SK-N-SH (cell line): ENCODE measurements around the gene TSC1. TPM values are rescaled to one million over a fixed set of nuclear protein-coding genes. Genes with fewer than 3 reads are reported as not detected.

ENCODE experiments used
- CTCF ChIA-PET: fragments of 300-600, 350-600 bp; formaldehyde crosslinking; extraction: SDS; loops from one replicate; lab custom pipeline; 2021; lab: Yijun Ruan, JAX
- POLR2A ChIA-PET: fragments of 350-600 bp; sonication (Branson Sonifier 250); formaldehyde crosslinking; extraction: SDS; loops from one replicate; lab custom pipeline; 2020; ENCODE audit warnings: antibody characterized with exemption, inconsistent platforms; lab: Yijun Ruan, JAX
- DNase-seq: peaks from one replicate; pipeline ENCODE4 v3.0.0; 2012
- H2AFZ ChIP-seq: fragments of 200-600 bp; sonication (generic); 2 replicates; pipeline ENCODE4 v1.8.1; 2016; ENCODE audit warnings: antibody characterized with exemption, mild to moderate bottlenecking, low read depth
- H3F3A ChIP-seq: fragments of 200-600 bp; sonication (generic); replicated peaks from 2 replicates; pipeline ENCODE3; 2016; ENCODE audit warnings: antibody characterized with exemption, mild to moderate bottlenecking; ENCODE audit not compliant: insufficient read depth
- H3K27ac ChIP-seq, 2 experiments: fragments of 200-500 bp in 1 of 2; fragments of 200-600 bp in 1 of 2; sonication (Bioruptor generic) in 1 of 2; sonication (generic), shearing (Covaris generic) in 1 of 2; 2 replicates each; pipeline versions ENCODE4 v1.5.1 to v1.6.1; 2014 to 2016; ENCODE audit warnings: low read depth in 2 of 2, inconsistent platforms in 1 of 2, low read length in 1 of 2, mild to moderate bottlenecking in 1 of 2, mixed read lengths in 1 of 2
- H3K27me3 ChIP-seq: fragments of 200-600 bp; sonication (generic), shearing (Covaris generic); 2 replicates; pipeline ENCODE4 v1.6.1; 2016; ENCODE audit warnings: mixed run types; ENCODE audit not compliant: insufficient read depth
- H3K36me3 ChIP-seq, 2 experiments: fragments of 200-500 bp in 1 of 2; fragments of 200-600 bp in 1 of 2; sonication (Bioruptor generic) in 1 of 2; sonication (generic) in 1 of 2; replicated peaks in 1 of 2; 2 replicates each; pipeline versions ENCODE3 to v1.5.1; 2014 to 2016; ENCODE audit warnings: low read length in 1 of 2, mild to moderate bottlenecking in 1 of 2; ENCODE audit not compliant: insufficient read depth in 2 of 2, control insufficient read depth in 1 of 2
- H3K4me1 ChIP-seq, 2 experiments: fragments of 200-500 bp in 1 of 2; fragments of 200-600 bp in 1 of 2; sonication (Bioruptor generic) in 1 of 2; sonication (generic), shearing (Covaris generic) in 1 of 2; 2 replicates each; pipeline versions ENCODE4 v1.5.1 to v1.6.1; 2014 to 2016; ENCODE audit warnings: low read depth in 1 of 2, low read length in 1 of 2, mixed run types in 1 of 2; ENCODE audit not compliant: insufficient read depth in 2 of 2, control insufficient read depth in 1 of 2
- H3K4me2 ChIP-seq: fragments of 200-600 bp; sonication (generic), shearing (Covaris generic); 2 replicates; pipeline ENCODE4 v1.6.1; 2017; ENCODE audit warnings: mixed run types
- H3K4me3 ChIP-seq, 2 experiments: fragments of 200-500 bp in 1 of 2; fragments of 200-600 bp in 1 of 2; sonication (Bioruptor generic) in 1 of 2; sonication (generic), shearing (Covaris generic) in 1 of 2; 2 replicates each; pipeline versions ENCODE4 v1.5.1 to v1.8.1; 2014 to 2016; ENCODE audit warnings: low read depth in 2 of 2, inconsistent platforms in 1 of 2, low read length in 1 of 2, mild to moderate bottlenecking in 1 of 2, mixed read lengths in 1 of 2, moderate library complexity in 1 of 2
- H3K79me2 ChIP-seq: fragments of 200-600 bp; sonication (generic); 2 replicates; pipeline ENCODE4 v1.8.1; 2017; ENCODE audit warnings: mild to moderate bottlenecking; ENCODE audit not compliant: insufficient read depth
- H3K9ac ChIP-seq: fragments of 200-600 bp; sonication (generic); 2 replicates; pipeline ENCODE4 v1.6.1; 2017; ENCODE audit warnings: mixed run types
- H3K9me2 ChIP-seq: fragments of 200-600 bp; sonication (generic); 2 replicates; pipeline ENCODE4 v1.6.1; 2017; ENCODE audit warnings: mixed run types
- H3K9me3 ChIP-seq: fragments of 200-600 bp; sonication (generic); 2 replicates; pipeline ENCODE4 v1.6.1; 2017; ENCODE audit warnings: mixed run types, mild to moderate bottlenecking, moderate library complexity
- H4K20me1 ChIP-seq: fragments of 200-600 bp; sonication (generic); 2 replicates; pipeline ENCODE4 v1.6.1; 2017; ENCODE audit warnings: mild to moderate bottlenecking, mixed run types; ENCODE audit not compliant: insufficient read depth
- CHD2 ChIP-seq: fragments of 150-350 bp; IDR thresholded peaks from 2 replicates; pipeline ENCODE4 v1.6.1; 2018; ENCODE audit warnings: low read length; ENCODE audit not compliant: partially characterized antibody
- EP300 ChIP-seq, 2 experiments: IDR thresholded peaks; 2 replicates each; pipeline versions ENCODE4 v1.4.0 to v1.6.1; 2012; ENCODE audit warnings: borderline replicate concordance in 1 of 2, low read depth in 1 of 2, low read length in 1 of 2
- EZH2phosphoT487 ChIP-seq: fragments of 200-600 bp; sonication (generic); IDR thresholded peaks from 2 replicates; pipeline ENCODE4 v1.6.1; 2017; ENCODE audit warnings: low read depth, mixed run types, mild to moderate bottlenecking, antibody characterized with exemption, moderate library complexity, borderline replicate concordance
- FOXM1 ChIP-seq: IDR thresholded peaks from 2 replicates; pipeline ENCODE4 v1.4.0; 2012; ENCODE audit warnings: low read depth, mild to moderate bottlenecking
- GABPA ChIP-seq: IDR thresholded peaks from 2 replicates; pipeline ENCODE4 v1.4.0; 2012; ENCODE audit warnings: low read depth, mild to moderate bottlenecking
- GATA2 ChIP-seq: sonication (generic); formaldehyde crosslinking; IDR thresholded peaks from 2 replicates; pipeline ENCODE4 v1.5.0; 2020; ENCODE audit warnings: mild to moderate bottlenecking, missing genetic modification reagents
- JUND ChIP-seq: IDR thresholded peaks from 2 replicates; pipeline ENCODE4 v1.4.0; 2012
- MXI1 ChIP-seq: IDR thresholded peaks from 2 replicates; pipeline ENCODE4 v1.6.1; 2012; ENCODE audit warnings: mild to moderate bottlenecking, low read depth, low read length, improper control_type of control experiment
- NFIC ChIP-seq: IDR thresholded peaks from 2 replicates; pipeline ENCODE4 v1.4.0; 2012; ENCODE audit warnings: borderline replicate concordance
- NRF1 ChIP-seq: IDR thresholded peaks from 2 replicates; pipeline ENCODE4 v1.6.1; 2012; ENCODE audit warnings: low read depth, mild to moderate bottlenecking, low read length
- TAF1 ChIP-seq: IDR thresholded peaks from 2 replicates; pipeline ENCODE4 v1.6.1; 2012; ENCODE audit warnings: low read depth, mild to moderate bottlenecking, low read length, moderate library complexity, borderline replicate concordance
- YY1 ChIP-seq: IDR thresholded peaks from 2 replicates; pipeline ENCODE4 v1.4.0; 2012; ENCODE audit warnings: low read depth, mild to moderate bottlenecking
- WGBS: methylation state at CpG from one replicate; pipeline ENCODE4 v1.1.6; 2017; ENCODE audit warnings: low lambda C conversion rate; 5-methylcytosine and 5-hydroxymethylcytosine counted together
- polyA plus RNA-seq, 3 experiments: library from polyadenylated mRNA; depleted of rRNA; stranded (reverse); fragments of >200 nt; gene quantifications; 2 replicates each; pipeline ENCODE4 v1.2.3, GENCODE V29; 2012
- TF ChIP-seq, protein P1 (sequence below): IDR thresholded peaks from 2 replicates; pipeline ENCODE4 v1.4.0; 2012; ENCODE audit warnings: low read depth
- TF ChIP-seq, protein P2 (sequence below): fragments of 150-350 bp; IDR thresholded peaks from 2 replicates; pipeline ENCODE4 v1.6.1; 2017; ENCODE audit warnings: antibody characterized with exemption, low read length, low read depth, borderline replicate concordance
- TF ChIP-seq, protein P3 (sequence below): IDR thresholded peaks from 2 replicates; pipeline ENCODE4; 2012
- TF ChIP-seq, protein P4 (sequence below): fragments of 150-350 bp; IDR thresholded peaks from 2 replicates; pipeline ENCODE4 v1.6.1; 2016; ENCODE audit warnings: mild to moderate bottlenecking, low read depth, low read length
- TF ChIP-seq, protein P5 (sequence below): fragments of 200-600 bp; sonication (generic); IDR thresholded peaks from 2 replicates; pipeline ENCODE4 v1.6.1; 2017; ENCODE audit warnings: antibody characterized with exemption, mild to moderate bottlenecking, moderate library complexity
- TF ChIP-seq, protein P6 (sequence below): IDR thresholded peaks from 2 replicates; pipeline ENCODE4 v1.6.1; 2012; ENCODE audit warnings: mild to moderate bottlenecking, low read depth, low read length, moderate library complexity

Gene TSC1
- polyA plus RNA-seq, 1 of the 3 experiments (the other 2 are of a cell fraction) = 18.3 TPM

DNA sequence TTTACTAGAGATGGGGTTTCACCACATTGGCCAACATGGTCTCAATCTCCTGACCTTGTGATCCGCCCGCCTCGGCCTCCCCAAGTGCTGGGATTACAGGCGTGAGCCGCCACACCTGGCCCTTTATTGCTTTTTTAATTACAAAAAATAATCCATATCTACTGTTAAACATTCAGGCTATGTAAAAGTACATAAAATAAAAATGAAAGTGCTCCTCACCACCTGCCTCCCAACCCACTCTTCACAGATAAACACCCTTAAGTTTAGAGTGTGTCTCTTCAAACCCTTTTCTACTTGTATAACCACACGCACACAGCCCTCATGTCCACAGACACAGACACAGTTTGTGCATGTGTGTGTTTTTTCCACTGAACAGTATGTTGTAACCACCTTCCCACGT is 16.7 kb downstream of the TSC1 start:
- no peak for TF ChIP-seq EP300 (IDR thresholded peaks at IDR 0.05; ENCODE audit: borderline replicate concordance in 1 of 2, low read depth in 1 of 2, low read length in 1 of 2)
- TF ChIP-seq, protein P1, sequence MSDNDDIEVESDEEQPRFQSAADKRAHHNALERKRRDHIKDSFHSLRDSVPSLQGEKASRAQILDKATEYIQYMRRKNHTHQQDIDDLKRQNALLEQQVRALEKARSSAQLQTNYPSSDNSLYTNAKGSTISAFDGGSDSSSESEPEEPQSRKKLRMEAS = no peak
- TF ChIP-seq, protein P2, sequence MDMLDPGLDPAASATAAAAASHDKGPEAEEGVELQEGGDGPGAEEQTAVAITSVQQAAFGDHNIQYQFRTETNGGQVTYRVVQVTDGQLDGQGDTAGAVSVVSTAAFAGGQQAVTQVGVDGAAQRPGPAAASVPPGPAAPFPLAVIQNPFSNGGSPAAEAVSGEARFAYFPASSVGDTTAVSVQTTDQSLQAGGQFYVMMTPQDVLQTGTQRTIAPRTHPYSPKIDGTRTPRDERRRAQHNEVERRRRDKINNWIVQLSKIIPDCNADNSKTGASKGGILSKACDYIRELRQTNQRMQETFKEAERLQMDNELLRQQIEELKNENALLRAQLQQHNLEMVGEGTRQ = no peak
- TF ChIP-seq JUND = no peak
- no peak for TF ChIP-seq GATA2 (CRISPR knock-in tag)
- no peak for TF ChIP-seq NFIC
- TF ChIP-seq GABPA = no peak
- TF ChIP-seq NRF1 = no peak
- no peak for TF ChIP-seq CHD2
- TF ChIP-seq MXI1 = no peak
- TF ChIP-seq, protein P3, sequence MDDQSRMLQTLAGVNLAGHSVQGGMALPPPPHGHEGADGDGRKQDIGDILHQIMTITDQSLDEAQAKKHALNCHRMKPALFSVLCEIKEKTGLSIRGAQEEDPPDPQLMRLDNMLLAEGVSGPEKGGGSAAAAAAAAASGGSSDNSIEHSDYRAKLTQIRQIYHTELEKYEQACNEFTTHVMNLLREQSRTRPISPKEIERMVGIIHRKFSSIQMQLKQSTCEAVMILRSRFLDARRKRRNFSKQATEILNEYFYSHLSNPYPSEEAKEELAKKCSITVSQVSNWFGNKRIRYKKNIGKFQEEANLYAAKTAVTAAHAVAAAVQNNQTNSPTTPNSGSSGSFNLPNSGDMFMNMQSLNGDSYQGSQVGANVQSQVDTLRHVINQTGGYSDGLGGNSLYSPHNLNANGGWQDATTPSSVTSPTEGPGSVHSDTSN = no peak
- TF ChIP-seq, protein P4, sequence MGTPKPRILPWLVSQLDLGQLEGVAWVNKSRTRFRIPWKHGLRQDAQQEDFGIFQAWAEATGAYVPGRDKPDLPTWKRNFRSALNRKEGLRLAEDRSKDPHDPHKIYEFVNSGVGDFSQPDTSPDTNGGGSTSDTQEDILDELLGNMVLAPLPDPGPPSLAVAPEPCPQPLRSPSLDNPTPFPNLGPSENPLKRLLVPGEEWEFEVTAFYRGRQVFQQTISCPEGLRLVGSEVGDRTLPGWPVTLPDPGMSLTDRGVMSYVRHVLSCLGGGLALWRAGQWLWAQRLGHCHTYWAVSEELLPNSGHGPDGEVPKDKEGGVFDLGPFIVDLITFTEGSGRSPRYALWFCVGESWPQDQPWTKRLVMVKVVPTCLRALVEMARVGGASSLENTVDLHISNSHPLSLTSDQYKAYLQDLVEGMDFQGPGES = no peak
- no peak for TF ChIP-seq EZH2phosphoT487
- Histone ChIP-seq H3K9ac (no peak overlapping the region), H2AFZ (no peak overlapping the region), H3K4me2 (no peak overlapping the region), H3F3A (no peaks in the 10 kb centered on the region), H3K36me3 (peaks cover 50 to 70% of the 10 kb centered on the region in 2 experiments), H3K9me3 (no peaks in the 10 kb centered on the region), H3K79me2 (peaks cover 11% of the 10 kb centered on the region; the same call in 1 of the 2 replicates), H3K4me3 (no peak overlapping the region), H3K9me2 (no peaks in the 10 kb centered on the region), H3K27ac (no peak overlapping the region), H3K4me1 (no peaks in the 10 kb centered on the region), H4K20me1 (no peaks in the 10 kb centered on the region), H3K27me3 (no peaks in the 10 kb centered on the region)
- no peak for DNase-seq
- 96% methylated on average over 7 of the region's 7 CpGs for WGBS
- ChIA-PET POLR2A (no interaction called here), CTCF (no interaction called here)

DNA sequence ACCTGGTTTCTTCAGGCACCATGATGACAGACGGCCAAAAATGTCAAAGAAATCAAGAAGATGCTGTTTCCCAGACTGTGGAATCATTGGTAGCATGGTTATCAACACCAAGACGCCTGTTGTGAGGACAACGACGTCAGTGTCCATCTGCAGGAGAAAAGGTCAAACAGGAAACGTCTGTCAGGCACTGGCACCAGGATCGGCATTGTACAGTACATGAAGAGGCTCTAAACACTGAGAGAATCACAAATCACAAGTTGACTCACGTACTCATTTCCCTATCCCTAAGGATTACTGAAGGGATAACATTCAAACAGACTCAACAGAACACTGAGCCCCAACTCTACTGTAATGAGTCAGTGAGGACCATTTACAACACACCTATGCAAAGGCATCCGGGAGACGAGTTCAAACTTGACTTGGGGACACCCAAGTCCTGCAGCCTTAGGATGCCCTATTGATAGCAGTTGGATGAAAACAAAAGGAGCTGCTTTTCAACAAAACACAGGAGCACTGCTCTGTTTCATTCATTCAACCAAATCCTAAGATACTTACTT is 21.0 kb downstream of the TSC1 start:
- Histone ChIP-seq H3K36me3 (peaks cover 64 to 85% of the 10 kb centered on the region in 2 experiments), H3K4me1 (no peaks in the 10 kb centered on the region), H3K9me2 (no peaks in the 10 kb centered on the region), H4K20me1 (no peaks in the 10 kb centered on the region), H2AFZ (no peak overlapping the region), H3F3A (no peaks in the 10 kb centered on the region), H3K4me2 (no peak overlapping the region), H3K79me2 (no peaks in the 10 kb centered on the region), H3K27ac (no peak overlapping the region), H3K9ac (no peak overlapping the region), H3K9me3 (no peaks in the 10 kb centered on the region), H3K4me3 (no peak overlapping the region), H3K27me3 (no peaks in the 10 kb centered on the region)
- DNase-seq = no peak
- CTCF ChIA-PET = interaction anchor here (1.4 to 2.2 kb wide), 2 partner anchors 8 to 21 kb away, joined by 3 to 17 read pairs; no protein-coding TSS in a partner anchor
- WGBS = 91% methylated on average over 9 of the region's 9 CpGs
- POLR2A ChIA-PET = no interaction called here
- TF ChIP-seq, protein P5, sequence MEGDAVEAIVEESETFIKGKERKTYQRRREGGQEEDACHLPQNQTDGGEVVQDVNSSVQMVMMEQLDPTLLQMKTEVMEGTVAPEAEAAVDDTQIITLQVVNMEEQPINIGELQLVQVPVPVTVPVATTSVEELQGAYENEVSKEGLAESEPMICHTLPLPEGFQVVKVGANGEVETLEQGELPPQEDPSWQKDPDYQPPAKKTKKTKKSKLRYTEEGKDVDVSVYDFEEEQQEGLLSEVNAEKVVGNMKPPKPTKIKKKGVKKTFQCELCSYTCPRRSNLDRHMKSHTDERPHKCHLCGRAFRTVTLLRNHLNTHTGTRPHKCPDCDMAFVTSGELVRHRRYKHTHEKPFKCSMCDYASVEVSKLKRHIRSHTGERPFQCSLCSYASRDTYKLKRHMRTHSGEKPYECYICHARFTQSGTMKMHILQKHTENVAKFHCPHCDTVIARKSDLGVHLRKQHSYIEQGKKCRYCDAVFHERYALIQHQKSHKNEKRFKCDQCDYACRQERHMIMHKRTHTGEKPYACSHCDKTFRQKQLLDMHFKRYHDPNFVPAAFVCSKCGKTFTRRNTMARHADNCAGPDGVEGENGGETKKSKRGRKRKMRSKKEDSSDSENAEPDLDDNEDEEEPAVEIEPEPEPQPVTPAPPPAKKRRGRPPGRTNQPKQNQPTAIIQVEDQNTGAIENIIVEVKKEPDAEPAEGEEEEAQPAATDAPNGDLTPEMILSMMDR = no peak
- no peak for TF ChIP-seq YY1
- no peak for TF ChIP-seq TAF1
- no peak for TF ChIP-seq CHD2
- no peak for TF ChIP-seq GABPA
- TF ChIP-seq, protein P6, sequence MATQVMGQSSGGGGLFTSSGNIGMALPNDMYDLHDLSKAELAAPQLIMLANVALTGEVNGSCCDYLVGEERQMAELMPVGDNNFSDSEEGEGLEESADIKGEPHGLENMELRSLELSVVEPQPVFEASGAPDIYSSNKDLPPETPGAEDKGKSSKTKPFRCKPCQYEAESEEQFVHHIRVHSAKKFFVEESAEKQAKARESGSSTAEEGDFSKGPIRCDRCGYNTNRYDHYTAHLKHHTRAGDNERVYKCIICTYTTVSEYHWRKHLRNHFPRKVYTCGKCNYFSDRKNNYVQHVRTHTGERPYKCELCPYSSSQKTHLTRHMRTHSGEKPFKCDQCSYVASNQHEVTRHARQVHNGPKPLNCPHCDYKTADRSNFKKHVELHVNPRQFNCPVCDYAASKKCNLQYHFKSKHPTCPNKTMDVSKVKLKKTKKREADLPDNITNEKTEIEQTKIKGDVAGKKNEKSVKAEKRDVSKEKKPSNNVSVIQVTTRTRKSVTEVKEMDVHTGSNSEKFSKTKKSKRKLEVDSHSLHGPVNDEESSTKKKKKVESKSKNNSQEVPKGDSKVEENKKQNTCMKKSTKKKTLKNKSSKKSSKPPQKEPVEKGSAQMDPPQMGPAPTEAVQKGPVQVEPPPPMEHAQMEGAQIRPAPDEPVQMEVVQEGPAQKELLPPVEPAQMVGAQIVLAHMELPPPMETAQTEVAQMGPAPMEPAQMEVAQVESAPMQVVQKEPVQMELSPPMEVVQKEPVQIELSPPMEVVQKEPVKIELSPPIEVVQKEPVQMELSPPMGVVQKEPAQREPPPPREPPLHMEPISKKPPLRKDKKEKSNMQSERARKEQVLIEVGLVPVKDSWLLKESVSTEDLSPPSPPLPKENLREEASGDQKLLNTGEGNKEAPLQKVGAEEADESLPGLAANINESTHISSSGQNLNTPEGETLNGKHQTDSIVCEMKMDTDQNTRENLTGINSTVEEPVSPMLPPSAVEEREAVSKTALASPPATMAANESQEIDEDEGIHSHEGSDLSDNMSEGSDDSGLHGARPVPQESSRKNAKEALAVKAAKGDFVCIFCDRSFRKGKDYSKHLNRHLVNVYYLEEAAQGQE = no peak
- no peak for TF ChIP-seq FOXM1
